ENCODE results near the gene GABRD.

The GABRD gene

GRCh38 chr1:2021550-2021949 is 2.4 kb downstream of the GABRD start:
- no peak for DNase-seq (ENCODE audit: low spot score)
- no peak overlapping the region for H3K27ac ChIP-seq
- TF ChIP-seq CTCF (conservative IDR thresholded peaks at IDR 0.05; ENCODE audit: low read depth), result no peak
- ChIA-PET CTCF (interaction anchor here (0.5 to 2.0 kb wide), 2 partner anchors 23 to 1541 kb away, joined by 3 to 7 read pairs; no protein-coding TSS in a partner anchor), POLR2A (ENCODE audit: low non-redundant PET) (no interaction called here)

DNA sequence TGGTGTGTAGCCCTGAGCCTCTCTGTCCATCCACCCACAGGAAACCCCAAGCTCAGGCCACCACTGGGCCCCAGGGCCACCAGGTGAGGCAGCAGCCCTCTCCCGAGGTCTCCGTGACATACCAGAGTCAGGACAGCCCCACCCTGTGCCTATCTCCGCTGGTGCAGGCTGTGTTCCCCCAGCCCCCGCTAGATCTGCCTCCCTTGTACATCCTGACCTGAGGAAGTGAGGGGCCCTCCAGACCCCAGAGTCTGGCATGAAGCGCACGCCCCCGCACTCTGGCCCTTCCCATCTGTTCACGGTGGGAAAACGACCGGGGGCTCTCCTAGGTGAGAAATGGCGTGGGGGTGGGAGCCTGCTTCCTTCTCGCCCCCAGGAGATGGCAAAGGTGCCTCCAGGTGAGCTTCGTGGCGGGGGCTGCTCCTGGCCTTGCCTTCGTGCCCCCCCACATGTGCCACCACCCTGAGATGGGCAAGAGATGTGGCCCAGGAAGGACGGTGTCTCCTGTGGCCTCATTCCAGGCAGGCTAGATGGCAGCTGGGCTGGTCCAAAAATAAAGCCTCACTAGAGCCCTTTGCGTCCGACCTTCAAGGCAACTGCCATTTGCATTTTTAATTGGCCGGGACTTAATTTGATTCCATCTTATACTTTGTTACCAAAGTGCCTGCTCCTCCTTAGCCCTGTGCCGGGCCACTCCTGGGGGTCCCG is 3.1 kb downstream of the GABRD start:
- ChIA-PET POLR2A (ENCODE audit: low non-redundant PET) (no interaction called here), CTCF (interaction anchor here (2.0 kb wide), 1 partner anchor 22 kb away, joined by 7 read pairs; no protein-coding TSS in a partner anchor)
- TF ChIP-seq CTCF (conservative IDR thresholded peaks at IDR 0.05; ENCODE audit: low read depth), result no peak
- no peak for DNase-seq (ENCODE audit: low spot score)
- no peak overlapping the region for H3K27ac ChIP-seq

- H3K27ac ChIP-seq, result no peak overlapping the region
- no peak for TF ChIP-seq CTCF (conservative IDR thresholded peaks at IDR 0.05; ENCODE audit: low read depth)
- no peak for DNase-seq (ENCODE audit: low spot score)
- CTCF ChIA-PET, result interaction anchor here (0.6 kb wide), 1 partner anchor 10 kb away, joined by 5 read pairs; no protein-coding TSS in a partner anchor
- POLR2A ChIA-PET (ENCODE audit: low non-redundant PET), result no interaction called here
Measured at GRCh38 chr1:2023187-2023586, 4.0 kb downstream of the GABRD start.

- CTCF ChIA-PET, result interaction anchor here (1.1 kb wide), 1 partner anchor 21 kb away, joined by 6 read pairs; no protein-coding TSS in a partner anchor
- POLR2A ChIA-PET (ENCODE audit: low non-redundant PET), result no interaction called here
- TF ChIP-seq CTCF (conservative IDR thresholded peaks at IDR 0.05; ENCODE audit: low read depth), result no peak
- no peak for DNase-seq (ENCODE audit: low spot score)
- H3K27ac ChIP-seq, result no peak overlapping the region
Measured at GRCh38 chr1:2024451-2024850, 5.3 kb downstream of the GABRD start.

DNA sequence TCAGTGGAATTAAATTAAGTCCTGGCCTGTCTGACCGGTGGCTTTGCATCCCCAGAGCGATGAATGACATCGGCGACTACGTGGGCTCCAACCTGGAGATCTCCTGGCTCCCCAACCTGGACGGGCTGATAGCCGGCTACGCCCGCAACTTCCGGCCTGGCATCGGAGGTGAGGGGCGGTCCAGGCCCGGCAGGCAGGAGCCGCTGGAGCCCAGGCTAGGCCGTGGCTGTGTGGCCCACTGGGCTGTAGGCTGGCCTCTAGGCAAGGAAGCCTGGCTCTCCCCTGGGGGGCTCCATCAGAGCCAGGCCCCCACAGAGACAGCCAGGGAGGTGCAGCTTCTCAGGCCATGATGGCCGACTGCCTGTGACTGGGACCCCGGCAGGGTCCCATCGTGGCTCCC is 5.7 kb downstream of the GABRD start:
- DNase-seq (ENCODE audit: low spot score), result no peak
- no peak overlapping the region for H3K27ac ChIP-seq
- POLR2A ChIA-PET (ENCODE audit: low non-redundant PET), result no interaction called here
- CTCF ChIA-PET, result interaction anchor here (1.1 kb wide), 2 partner anchors 19 to 65 kb away, joined by 4 read pairs; no protein-coding TSS in a partner anchor
- no peak for TF ChIP-seq CTCF (conservative IDR thresholded peaks at IDR 0.05; ENCODE audit: low read depth)

DNA sequence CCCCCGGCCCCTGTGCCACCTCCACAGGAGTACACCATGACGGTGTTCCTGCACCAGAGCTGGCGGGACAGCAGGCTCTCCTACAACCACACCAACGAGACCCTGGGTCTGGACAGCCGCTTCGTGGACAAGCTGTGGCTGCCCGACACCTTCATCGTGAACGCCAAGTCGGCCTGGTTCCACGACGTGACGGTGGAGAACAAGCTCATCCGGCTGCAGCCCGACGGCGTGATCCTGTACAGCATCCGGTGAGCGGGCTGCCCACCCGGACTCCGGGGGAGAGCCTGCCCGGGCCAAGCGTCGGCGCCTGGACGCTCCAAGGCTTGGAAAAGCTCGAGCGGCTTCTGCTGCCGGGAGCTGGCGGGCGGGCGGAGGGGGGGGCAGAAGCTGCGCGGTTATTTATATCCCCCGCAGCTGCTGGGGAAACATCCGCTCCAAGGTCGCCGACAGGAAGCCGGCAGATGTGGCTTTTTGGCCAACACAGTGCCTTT is 6.4 kb downstream of the GABRD start:
- POLR2A ChIA-PET (ENCODE audit: low non-redundant PET), result no interaction called here
- CTCF ChIA-PET, result interaction anchor here (1.1 kb wide), 2 partner anchors 19 to 65 kb away, joined by 4 read pairs; no protein-coding TSS in a partner anchor

More for the DNA sequence above, 6.4 kb downstream of the GABRD start:
- no peak overlapping the region for H3K27ac ChIP-seq
- DNase-seq (ENCODE audit: low spot score), result no peak
- no peak for TF ChIP-seq CTCF (conservative IDR thresholded peaks at IDR 0.05; ENCODE audit: low read depth)
